Skeletal muscle satellite cell (primary cell): ENCODE measurements around the gene MYPOP.

Experiments used
- H3K27me3 ChIP-seq: 2 replicates; pipeline ENCODE4 v1.7.0; 2013; ENCODE audit warnings: low read length; ENCODE audit not compliant: control insufficient read depth, insufficient read depth
- H3K36me3 ChIP-seq: 2 replicates; pipeline ENCODE4 v1.7.0; 2013; ENCODE audit warnings: mild to moderate bottlenecking, control low read depth, low read length; ENCODE audit not compliant: insufficient read depth
- H3K4me1 ChIP-seq: 2 replicates; pipeline ENCODE4 v1.7.0; 2013; ENCODE audit warnings: low read length; ENCODE audit not compliant: control insufficient read depth, insufficient read depth
- H3K4me2 ChIP-seq: 2 replicates; pipeline ENCODE4 v1.7.0; 2013; ENCODE audit warnings: mild to moderate bottlenecking, low read length
- H3K4me3 ChIP-seq: 2 replicates; pipeline ENCODE4 v1.7.0; 2013; ENCODE audit warnings: low read length
- H3K9ac ChIP-seq: 2 replicates; pipeline ENCODE4 v1.7.0; 2013; ENCODE audit warnings: mild to moderate bottlenecking, low read depth, low read length, moderate library complexity
- H3K9me3 ChIP-seq: replicated peaks from 2 replicates; pipeline ENCODE4 v1.7.0; 2013; ENCODE audit warnings: mild to moderate bottlenecking, control low read depth, low read length

MYPOP gene

DNA sequence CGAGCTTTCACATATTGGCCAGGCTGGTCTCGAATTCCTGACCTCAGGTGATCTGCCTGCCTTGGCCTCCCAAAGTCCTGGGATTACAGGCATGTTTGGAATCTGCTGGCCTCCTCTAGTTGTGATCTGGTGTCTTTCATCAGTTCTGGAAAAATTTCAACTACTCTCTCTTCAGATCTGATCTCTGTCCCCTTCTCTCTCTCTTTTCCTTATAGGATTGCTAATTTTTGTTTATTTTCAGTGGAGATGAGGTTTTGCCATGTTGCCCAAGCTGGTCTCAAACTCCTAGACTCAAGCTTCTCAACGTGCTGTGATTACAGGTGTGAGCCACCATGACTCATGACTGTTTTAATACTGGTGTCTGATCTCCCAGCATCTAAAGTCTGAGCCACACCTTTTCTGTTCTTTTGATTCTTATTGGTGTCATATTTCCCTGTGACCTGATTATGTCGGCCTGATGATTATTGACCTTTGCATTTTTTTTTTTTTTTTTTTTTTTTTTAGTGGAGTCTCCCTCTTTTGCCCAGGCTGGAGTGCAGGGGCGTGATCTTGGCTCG lies 22.6 kb upstream of the MYPOP start:
- Histone ChIP-seq H3K27me3 (peaks cover 6% of the 10 kb centered on the region), H3K36me3 (no peaks in the 10 kb centered on the region), H3K9me3 (no peaks in the 10 kb centered on the region), H3K4me1 (no peaks in the 10 kb centered on the region), H3K4me2 (no peak overlapping the region), H3K4me3 (no peak overlapping the region), H3K9ac (no peak overlapping the region)

DNA sequence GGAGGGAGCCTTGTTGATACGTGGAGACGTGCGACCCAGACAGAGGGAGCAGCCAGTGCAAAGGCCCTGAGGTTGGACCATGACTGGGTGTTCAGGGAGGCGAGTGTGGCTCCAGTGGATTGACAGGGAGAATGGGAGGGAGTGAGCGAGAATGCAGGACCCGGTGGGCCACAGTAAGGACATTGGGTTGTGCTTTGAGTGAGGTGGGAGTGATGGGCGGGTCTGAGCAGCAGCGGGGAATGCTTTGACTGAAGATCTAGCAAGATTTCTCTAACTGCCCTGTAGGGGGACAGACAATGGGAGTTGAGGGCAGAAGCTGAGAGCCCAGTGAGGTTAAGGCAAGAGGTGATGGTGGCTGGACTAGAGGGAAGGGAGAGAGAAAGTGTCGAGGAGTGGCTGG lies 19.9 kb upstream of the MYPOP start:
- Histone ChIP-seq H3K36me3 (no peaks in the 10 kb centered on the region), H3K4me1 (no peaks in the 10 kb centered on the region), H3K27me3 (peaks cover 21% of the 10 kb centered on the region), H3K9me3 (no peaks in the 10 kb centered on the region), H3K4me3 (no peak overlapping the region), H3K4me2 (no peak overlapping the region), H3K9ac (no peak overlapping the region)

DNA sequence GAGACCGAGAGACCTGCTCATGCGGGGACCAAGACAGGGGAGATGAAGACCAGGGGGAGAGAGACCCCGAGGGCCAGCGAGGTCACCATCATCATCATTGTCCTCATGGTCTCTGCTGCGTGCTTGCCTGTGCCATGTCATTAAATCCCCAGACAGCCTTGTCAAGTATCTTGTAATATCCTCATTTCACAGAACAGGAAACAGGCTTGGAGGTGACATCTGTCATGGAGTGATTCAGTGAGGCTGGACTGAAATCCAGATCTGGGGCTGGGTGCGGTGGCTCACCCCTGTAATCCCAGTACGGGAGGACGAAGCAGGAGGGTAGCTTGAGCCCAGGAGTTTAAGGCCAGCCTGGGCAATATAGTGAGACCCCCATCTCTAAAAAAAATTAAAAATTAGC lies 18.0 kb upstream of the MYPOP start:
- Histone ChIP-seq H3K4me2 (no peak overlapping the region), H3K9ac (no peak overlapping the region), H3K36me3 (no peaks in the 10 kb centered on the region), H3K27me3 (peaks cover 25% of the 10 kb centered on the region), H3K4me3 (no peak overlapping the region), H3K4me1 (no peaks in the 10 kb centered on the region), H3K9me3 (no peaks in the 10 kb centered on the region)

DNA sequence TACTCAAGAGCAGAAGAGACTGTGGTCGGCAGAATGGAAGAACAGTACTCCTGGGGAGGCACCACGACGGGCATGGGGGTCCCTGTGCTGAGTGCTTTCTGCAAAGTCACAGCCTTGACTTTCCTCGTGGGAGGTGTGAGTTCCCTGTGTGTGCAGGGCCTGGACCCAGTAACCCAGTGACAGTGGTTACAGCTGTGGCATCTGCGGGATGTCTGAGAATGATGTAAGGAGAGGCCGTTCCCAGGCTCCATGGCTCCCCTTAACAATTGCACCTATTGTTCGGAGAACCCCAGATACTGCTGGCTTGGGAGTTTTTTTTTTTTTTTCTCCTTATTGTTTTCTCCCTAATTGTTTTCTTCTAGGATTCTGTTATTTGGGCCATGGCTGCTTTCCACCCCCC lies 17.3 kb upstream of the MYPOP start:
- Histone ChIP-seq H3K27me3 (peaks cover 26% of the 10 kb centered on the region), H3K4me3 (no peak overlapping the region), H3K9ac (no peak overlapping the region), H3K36me3 (no peaks in the 10 kb centered on the region), H3K4me2 (no peak overlapping the region), H3K4me1 (no peaks in the 10 kb centered on the region), H3K9me3 (no peaks in the 10 kb centered on the region)

DNA sequence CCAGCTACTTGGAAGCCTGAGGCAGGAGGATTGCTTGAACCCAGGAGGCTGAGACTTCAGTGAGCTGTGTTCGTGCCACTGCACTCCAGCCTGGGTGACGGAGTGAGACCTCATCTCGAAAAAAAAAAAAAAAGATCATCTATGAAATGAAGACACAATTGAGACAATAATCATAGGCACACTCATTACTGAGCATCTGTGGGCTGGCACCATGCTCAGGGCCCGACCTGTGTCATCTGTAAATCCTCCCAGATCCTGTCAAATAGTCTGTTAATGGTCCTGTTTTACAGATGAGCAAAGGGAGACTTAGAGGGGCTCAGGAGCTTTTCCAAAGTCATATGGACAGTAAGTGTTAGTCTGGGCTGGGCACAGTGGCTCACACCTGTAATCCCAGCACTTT lies 16.3 kb upstream of the MYPOP start:
- Histone ChIP-seq H3K4me2 (no peak overlapping the region), H3K4me1 (no peaks in the 10 kb centered on the region)

DNA sequence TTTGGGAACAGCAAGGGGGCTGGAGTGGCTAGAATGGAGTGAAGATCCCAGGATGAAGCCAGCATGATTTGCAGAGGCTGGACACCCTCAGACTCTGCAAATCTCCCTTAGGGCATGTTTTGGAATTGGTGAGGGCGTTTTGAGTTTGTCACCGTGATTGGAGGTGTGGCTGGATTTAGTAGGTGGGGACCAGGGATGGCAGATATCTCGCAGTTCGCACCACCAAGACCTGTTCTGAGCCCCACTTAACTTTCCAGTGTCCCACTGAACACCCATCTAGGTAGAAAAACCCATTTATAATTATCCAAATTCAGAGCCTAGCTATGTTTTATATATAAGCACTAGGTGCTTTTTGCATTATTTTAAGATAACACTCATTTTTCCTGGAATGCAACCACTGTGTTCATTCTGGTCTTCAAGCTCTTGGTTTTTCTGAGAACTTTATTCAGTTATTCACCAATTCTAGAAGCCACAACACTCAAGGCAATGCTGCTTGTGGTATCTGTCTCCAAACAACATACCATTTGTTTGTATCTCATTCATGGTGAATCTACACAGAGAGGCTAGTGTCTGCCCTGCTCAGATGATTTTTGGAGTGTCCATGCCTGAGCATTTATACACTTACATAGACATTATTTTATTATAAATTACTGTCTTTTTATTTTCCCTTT lies 15.1 kb upstream of the MYPOP start:
- Histone ChIP-seq H3K36me3 (no peaks in the 10 kb centered on the region), H3K9ac (no peak overlapping the region), H3K4me3 (no peak overlapping the region), H3K9me3 (no peaks in the 10 kb centered on the region), H3K4me2 (no peak overlapping the region), H3K27me3 (peaks cover 38% of the 10 kb centered on the region), H3K4me1 (no peaks in the 10 kb centered on the region)

More for the DNA sequence above, 16.3 kb upstream of the MYPOP start:
- H3K27me3 ChIP-seq, result peaks cover 31% of the 10 kb centered on the region
- H3K36me3 ChIP-seq, result no peaks in the 10 kb centered on the region
- no peak overlapping the region for H3K9ac ChIP-seq
- H3K9me3 ChIP-seq, result no peaks in the 10 kb centered on the region
- H3K4me3 ChIP-seq, result no peak overlapping the region

DNA sequence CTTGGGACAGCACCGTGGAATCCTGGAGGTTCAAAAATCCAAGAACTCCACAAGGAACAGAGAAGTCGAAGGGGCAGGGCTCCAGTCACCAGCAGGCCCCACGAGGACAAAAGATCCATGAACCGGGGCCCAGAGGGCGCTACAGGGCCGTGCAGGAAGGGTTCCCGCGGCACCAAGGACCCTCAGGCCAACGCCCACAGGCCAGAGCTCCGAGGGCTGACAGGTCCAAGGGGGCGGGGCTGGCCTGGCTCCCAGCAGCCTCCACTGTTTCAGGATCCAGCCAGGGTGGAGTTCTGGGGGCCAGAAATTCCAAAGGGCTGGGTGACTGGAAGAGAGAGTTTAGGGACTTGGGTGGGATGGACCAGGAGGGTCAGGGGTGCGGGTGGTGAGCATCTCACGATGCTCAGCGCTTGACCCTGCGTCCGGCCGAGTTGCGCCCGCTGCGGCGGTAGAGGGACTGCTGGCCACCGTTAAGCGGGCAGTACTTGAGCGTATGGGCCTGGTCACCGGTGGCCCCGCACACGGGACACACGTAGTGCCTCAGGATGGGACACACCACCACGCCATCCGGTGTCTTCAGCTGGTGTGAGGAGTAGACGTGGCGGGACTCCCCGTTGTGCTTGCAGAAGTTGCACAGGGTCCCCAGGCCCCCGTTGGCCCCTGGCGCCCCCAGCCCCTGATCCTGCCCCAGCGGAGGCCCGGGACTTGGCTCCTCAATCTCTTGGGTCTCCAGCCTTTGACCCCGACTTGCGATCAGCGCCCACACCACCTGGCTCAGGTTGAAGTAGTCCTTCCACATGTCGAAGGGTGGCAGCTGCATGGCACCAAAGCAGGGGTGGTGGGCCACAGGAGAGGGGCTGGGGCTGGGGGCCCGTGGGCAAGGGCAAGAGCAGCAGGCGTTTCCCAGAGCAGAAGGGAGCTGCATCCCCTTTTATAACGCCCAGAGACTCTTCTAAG lies 11.7 kb upstream of the MYPOP start, which contains the start of gene NANOS2:
TSS of gene NANOS2 (minus strand) at position 905 of the 957 bp plus-strand sequence. CDS start at position 820, 85 bp downstream.
- H3K4me3 ChIP-seq, result no peak within 1 kb of the TSS
- H3K9ac ChIP-seq, result no peak within 1 kb of the TSS
- H3K27me3 ChIP-seq, result peaks cover 43% of the 10 kb centered on the region

DNA sequence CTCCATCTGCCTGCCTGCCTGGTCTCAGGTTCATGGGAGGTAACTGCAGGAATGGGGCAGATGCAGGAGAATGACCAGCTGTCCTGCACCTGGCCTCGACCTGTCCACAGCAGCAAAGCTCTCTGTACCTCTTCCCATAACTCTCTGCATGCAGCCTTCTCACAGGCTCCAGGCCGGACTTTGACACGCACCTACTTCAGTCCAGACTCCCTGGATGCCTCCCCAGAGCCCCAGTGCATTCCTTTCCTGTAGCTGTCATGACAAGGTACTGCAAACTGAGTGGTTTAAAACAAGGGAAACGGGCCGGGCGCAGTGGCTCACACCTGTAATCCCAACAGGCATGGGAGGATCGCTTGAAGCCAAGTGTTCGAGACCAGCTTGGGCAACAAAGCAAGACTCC lies 8.9 kb upstream of the MYPOP start:
- Histone ChIP-seq H3K4me1 (no peaks in the 10 kb centered on the region), H3K9me3 (no peaks in the 10 kb centered on the region), H3K9ac (no peak overlapping the region), H3K4me3 (no peak overlapping the region), H3K27me3 (peaks cover 33% of the 10 kb centered on the region), H3K4me2 (no peak overlapping the region), H3K36me3 (no peaks in the 10 kb centered on the region)

More for the DNA sequence above, 11.7 kb upstream of the MYPOP start, which contains the start of gene NANOS2:
- Histone ChIP-seq H3K9me3 (no peaks in the 10 kb centered on the region), H3K4me1 (no peaks in the 10 kb centered on the region), H3K4me2 (no peak within 1 kb of the TSS), H3K36me3 (no peaks in the 10 kb centered on the region)

DNA sequence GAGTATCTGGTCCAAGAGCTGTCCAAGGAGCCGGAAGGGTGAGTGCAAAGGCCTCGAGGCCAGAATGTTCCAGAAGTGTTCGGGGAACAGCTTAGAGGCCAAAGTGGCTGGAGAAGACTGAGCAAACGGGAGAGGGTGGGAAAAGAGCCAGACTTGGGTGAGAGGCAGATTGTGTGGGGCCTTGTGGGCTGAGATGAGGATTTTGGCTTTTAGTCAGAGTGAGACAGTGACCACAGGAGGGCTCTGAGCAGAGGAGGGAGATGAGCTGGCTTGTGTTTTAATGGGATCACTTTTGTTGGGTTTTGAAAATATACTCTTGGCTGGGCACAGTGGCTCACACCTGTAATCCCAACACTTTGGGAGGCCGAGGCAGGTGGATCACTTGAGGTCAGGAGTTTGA lies 6.5 kb upstream of the MYPOP start:
- Histone ChIP-seq H3K9me3 (no peaks in the 10 kb centered on the region), H3K4me2 (no peak overlapping the region), H3K4me3 (no peak overlapping the region), H3K4me1 (no peaks in the 10 kb centered on the region), H3K27me3 (peaks cover 26% of the 10 kb centered on the region), H3K36me3 (no peaks in the 10 kb centered on the region), H3K9ac (no peak overlapping the region)

DNA sequence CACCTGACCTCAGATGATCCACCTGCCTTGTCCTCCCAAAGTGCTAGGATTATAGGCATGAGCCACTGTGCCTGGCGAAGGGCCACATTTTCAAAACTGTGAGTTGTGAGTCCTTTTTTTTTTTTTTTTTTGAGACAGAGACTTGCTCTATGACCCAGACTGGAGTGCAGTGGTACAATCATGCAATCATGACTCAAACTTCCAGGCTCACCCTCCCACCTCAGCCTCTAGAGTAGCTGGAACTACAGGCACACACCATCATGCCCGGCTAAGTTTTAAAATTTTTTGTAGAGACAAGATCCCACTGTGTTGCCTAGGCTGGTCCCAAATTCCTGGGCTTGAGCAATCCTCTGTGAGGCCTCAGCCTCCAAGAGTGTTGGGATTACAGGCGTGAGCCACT lies 3.8 kb upstream of the MYPOP start:
- H3K4me2 ChIP-seq, result no peak overlapping the region
- H3K27me3 ChIP-seq, result peaks cover 10% of the 10 kb centered on the region
- H3K4me3 ChIP-seq, result no peak overlapping the region
- H3K36me3 ChIP-seq, result no peaks in the 10 kb centered on the region
- H3K4me1 ChIP-seq, result peaks cover 8% of the 10 kb centered on the region
- no peak overlapping the region for H3K9ac ChIP-seq
- no peaks in the 10 kb centered on the region for H3K9me3 ChIP-seq

DNA sequence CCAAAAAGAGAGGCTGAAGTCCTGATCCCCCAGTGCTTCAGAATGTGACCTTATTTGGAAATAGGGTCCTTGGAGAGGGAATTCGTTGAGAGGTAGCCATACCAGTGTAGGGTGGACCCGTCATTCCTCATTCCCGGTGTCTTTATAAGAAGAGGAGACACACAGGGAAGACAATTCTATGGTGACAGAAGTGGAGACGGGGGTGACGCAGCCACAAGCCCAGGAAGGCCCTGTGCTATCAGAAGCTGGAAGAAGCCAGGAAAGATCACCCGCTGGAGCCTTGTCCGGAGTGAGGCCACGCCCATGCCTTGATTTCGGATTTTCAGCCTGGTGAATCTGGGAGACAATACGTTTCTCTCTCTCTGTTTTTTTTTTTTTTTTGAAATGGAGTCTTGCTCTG lies 2.6 kb upstream of the MYPOP start:
- Histone ChIP-seq H3K36me3 (peaks cover 1% of the 10 kb centered on the region), H3K27me3 (peaks cover 2% of the 10 kb centered on the region), H3K9ac (no peak overlapping the region), H3K4me3 (no peak overlapping the region), H3K9me3 (no peaks in the 10 kb centered on the region), H3K4me2 (no peak overlapping the region), H3K4me1 (peaks cover 13% of the 10 kb centered on the region)
